Ovary (tissue), 3 donors: Measurements from ENCODE around the gene ALPK1.

Experiments
- CTCF ChIP-seq, 3 donors: fragments of 450-650 bp in 2 of 3; fragments of 200-600 bp in 1 of 3; IDR thresholded peaks; one replicate each; pipeline versions ENCODE4 v1.5.1 to v1.8.0; 2016 to 2022; ENCODE audit warnings: antibody characterized with exemption in 3 of 3, mild to moderate bottlenecking in 1 of 3
- EP300 ChIP-seq: sonication (generic); formaldehyde crosslinking; IDR thresholded peaks from one replicate; pipeline ENCODE4 v1.6.1; 2017; ENCODE audit warnings: antibody characterized with exemption
- POLR2A ChIP-seq: fragments of 450-650 bp; IDR thresholded peaks from one replicate; pipeline ENCODE4 v1.6.1; 2017; ENCODE audit warnings: antibody characterized with exemption, mild to moderate bottlenecking, moderate library complexity
- donor health status: DM: no; HTN: no; CAD: no.

GRCh38 chr4:112410804-112411203, 113.6 kb downstream of the ALPK1 start:
- no peak for TF ChIP-seq CTCF (IDR thresholded peaks at IDR 0.05)
- TF ChIP-seq EP300 = no peak
- TF ChIP-seq POLR2A = no peak
